HG03097 (cell line): ENCODE results near the gene DGKA.
"Not testable (repeated sequence)": the region's sequence is repeated elsewhere in the genome, so short reads cannot be mapped to it uniquely, and the experiment has no call there.

Source experiments
- ATAC-seq: cut with Tn5 transposase; IDR thresholded peaks from one replicate; pipeline ENCODE4 v1.9.1; 2021; ENCODE audit not compliant: unreplicated experiment, low FRiP score

DGKA gene

DNA sequence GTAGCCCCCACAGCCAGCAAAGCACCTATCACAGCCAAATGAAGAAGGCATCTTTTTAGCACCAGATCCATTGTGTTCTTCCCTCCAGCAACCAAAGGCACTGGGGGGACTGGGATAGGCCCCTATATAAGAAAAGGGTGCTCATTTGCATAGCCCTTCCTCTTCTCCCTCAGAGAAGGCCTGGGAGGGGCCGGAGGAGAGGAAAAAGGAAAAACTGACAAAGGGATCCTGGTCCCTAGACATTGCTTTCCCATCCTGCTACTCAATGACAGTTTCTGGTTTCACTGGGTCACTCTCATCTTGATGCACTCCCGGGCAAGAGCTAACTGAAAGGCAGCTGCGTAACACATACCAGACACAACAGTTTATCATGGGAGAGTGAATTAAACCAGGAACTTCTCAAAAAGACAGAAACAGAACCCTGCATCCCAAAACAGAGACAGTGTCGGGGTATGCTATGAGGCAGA, 35.0 kb downstream of the DGKA start, which contains the start of gene PMEL:
TSS of gene PMEL (minus strand) at position 102 of the 467 bp plus-strand sequence. CDS start at position 71, 31 bp downstream.
- ATAC-seq = no peak

DNA sequence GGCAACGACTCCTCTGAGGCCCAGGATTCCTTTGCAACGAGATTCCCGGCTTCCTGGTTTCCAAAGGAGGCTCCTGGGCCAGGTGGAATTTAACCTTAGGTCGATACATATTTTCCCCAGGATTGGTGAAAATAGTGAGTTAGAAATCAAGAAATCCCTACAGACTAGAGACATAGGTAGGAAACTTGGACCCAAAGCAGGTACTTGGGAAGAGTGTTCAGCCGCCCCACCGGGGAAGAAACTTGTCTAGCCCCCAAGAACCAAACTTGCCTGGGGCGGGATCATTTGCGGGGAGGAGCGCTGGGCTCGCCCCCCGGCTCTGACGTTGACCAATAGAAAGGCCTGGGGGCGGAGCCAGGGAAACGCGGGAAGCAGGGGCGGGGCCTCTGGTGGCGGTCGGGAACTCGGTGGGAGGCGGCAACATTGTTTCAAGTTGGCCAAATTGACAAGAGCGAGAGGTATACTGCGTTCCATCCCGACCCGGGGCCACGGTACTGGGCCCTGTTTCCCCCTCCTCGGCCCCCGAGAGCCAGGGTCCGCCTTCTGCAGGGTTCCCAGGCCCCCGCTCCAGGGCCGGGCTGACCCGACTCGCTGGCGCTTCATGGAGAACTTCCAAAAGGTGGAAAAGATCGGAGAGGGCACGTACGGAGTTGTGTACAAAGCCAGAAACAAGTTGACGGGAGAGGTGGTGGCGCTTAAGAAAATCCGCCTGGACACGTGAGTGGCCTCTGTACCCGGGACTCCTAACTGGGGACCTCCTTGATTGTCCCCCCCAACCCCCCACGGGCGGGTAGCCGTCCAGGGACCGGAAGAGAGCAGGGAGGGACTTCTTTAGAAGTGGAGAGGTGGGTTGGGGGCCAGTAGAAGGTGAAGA, 35.7 kb downstream of the DGKA start, which contains the start of gene CDK2:
TSS of gene CDK2 (plus strand) at position 423 of the 874 bp plus-strand sequence. CDS start at position 602, 179 bp downstream.
- ATAC-seq = peak; percentile 82

DNA sequence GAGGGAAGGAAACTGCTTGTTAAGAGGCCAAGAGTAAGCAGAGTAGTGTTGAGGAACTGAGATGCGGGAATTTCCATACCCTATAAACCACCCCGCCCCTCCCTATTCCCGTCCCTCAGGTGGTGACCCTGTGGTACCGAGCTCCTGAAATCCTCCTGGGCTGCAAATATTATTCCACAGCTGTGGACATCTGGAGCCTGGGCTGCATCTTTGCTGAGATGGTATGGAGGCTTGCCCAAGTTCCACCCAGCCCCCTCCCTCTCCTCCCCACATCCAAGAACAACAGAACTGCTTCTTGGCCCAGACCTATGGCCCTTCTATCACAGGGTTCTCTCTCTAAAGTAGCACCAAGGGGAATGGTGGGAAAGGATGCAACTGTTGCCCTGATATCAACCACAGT, 38.4 kb downstream of the DGKA start:
- ATAC-seq = no peak

DNA sequence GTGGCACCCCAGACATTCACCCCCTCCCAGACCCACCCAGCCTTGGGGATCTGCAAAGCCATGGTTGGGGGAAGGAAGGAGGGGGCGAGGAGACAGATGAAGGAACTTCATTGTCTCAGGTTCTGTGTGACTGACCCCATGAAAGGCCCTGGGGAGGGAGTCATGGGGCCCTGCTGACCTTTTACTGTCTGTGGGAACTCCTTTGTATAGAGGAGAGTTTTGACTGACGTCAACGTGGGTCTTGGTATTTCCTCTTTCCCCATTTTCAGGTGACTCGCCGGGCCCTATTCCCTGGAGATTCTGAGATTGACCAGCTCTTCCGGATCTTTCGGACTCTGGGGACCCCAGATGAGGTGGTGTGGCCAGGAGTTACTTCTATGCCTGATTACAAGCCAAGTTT, 39.8 kb downstream of the DGKA start:
- no peak for ATAC-seq

DNA sequence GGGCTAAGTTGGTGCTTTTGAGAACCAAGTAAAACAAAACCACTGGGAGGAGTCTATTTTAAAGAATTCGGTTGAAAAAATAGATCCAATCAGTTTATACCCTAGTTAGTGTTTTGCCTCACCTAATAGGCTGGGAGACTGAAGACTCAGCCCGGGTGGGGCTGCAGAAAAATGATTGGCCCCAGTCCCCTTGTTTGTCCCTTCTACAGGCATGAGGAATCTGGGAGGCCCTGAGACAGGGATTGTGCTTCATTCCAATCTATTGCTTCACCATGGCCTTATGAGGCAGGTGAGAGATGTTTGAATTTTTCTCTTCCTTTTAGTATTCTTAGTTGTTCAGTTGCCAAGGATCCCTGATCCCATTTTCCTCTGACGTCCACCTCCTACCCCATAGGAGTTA, 41.1 kb downstream of the DGKA start:
- ATAC-seq = no peak

DNA sequence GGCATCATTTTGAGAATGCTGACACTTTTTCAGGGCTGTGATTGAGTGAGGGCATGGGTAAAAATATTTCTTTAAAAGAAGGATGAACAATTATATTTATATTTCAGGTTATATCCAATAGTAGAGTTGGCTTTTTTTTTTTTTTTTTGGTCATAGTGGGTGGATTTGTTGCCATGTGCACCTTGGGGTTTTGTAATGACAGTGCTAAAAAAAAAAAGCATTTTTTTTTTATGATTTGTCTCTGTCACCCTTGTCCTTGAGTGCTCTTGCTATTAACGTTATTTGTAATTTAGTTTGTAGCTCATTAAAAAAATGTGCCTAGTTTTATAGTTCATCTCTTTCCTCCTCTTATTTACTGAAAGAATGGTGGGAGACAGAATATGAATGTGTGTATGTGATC, 41.5 kb downstream of the DGKA start:
- ATAC-seq = no peak

DNA sequence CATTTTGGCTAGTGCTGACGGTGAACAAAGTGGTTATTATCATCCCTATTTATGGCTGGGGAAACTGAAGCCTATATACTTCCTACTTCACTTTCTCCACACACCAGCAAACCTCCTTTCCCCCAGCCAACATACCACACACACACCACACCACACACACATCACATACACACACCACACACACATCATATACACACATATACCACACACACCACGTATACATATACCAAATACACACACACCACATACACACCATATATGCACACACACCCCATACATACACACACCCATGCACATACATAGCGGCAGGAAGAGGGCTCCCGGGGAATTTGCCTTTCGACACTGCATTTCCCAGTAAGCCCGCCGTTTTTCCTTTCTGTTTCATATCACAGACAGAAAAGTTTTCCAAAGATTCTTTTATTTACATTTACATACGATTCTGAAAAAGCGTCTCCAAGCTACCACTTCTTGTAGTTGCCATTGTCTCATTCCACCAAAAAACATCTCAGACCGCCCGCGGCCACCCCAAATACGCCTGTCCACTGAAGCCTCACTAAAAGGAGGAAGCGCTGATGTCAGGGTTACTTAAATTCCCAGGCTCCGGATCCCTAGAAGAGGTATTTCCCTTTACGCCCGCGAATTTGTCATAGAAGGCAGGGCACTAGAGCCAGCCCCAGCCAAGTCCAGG, 42.1 kb downstream of the DGKA start:
- no peak for ATAC-seq

DNA sequence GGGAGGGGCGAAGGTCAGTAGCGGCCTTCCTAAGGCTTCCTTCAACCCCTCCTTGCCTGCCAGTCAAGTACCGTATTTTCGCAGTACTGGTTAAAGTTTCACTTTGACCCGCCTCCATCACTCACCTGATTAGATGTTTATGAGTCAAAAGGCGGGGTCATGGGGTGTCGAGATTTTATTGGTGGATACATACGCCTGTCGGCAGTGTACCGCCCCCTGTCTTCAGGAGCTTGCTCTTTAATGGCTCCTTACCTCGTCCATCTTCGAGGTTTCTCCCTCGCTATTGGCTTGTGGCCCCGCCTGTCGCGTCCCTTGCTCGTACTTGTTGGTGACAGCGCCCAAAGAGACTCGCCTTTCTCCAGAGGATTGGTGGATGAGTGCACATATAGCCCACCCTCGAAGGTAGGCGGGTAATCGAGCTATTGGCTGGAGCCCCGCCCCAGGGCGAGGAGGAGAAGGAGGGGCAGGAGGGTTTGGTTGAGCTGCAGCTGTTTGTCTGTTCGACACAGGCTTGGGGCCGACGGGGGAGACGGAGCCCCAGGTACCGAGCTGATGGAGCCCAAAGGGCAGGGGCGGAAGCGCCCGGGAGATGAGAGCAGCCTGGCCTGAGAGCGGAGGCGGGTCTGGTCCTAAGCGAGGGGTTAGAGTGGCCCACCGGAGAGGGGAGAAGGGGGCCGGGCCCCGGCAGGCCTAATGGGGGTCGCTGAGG, 42.8 kb downstream of the DGKA start, which contains the start of gene RAB5B:
TSS of gene RAB5B (plus strand) at position 480 of the 709 bp plus-strand sequence. CDS start 12,883 bp downstream, outside the sequence.
- ATAC-seq = peak; percentile 94

DNA sequence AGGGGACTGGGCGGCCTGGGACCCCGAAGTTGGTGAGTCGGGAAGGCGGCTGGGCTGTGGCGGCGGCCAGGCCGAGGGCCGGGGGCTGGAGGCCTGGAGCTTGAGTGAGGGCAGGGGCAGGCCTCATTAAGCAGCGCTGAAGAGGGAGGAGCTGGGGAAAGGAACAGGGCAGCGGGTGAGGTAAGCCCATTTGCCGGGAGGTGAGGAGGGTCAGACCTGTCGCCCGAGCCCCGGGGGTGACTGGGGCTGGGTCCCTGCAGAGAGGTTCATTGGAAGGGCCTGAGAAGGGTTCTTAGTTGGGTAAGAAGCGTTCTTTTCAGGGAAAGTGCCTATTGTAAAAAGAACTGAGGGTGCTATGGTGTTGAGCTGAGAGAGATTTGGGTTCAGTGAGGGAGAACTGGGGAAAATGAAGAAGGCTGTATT, 43.4 kb downstream of the DGKA start:
- ATAC-seq = no peak

DNA sequence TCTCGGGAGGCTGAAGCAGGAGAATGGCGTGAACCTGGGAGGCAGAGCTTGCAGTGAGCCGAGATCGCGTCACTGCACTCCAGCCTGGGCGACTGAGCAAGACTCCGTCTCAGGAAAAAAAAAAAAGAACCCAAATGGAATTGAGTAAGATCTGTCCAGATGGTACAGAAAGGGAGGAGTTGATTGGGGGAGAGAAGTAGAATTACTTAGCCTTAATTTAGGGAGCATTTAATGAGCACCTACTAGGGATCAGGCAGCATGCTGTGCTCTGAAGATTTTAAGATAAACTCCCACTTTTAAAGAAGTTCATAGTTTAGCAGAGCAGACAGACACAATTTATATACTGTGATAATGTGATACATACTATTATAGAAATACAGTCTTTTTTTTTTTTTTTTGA, 47.4 kb downstream of the DGKA start:
- no peak for ATAC-seq

DNA sequence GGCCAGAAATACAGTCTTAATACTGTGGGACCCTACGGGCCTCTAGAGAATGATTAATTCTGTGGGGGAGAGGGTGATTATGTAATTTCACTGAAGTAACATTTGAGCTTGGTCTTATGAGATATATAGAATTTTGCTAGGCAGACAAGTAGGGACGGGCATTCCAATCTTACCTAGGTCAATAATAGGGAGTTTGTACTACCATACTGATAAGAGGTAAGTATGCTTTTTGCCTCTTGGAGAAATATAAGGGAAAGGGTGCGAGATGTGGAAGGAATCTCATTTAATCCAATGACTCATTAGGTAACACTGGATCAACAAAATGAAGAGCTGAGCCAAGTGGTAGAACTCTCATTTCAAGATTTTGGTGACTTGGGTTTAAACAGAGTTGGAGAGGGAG, 48.1 kb downstream of the DGKA start:
- no peak for ATAC-seq

DNA sequence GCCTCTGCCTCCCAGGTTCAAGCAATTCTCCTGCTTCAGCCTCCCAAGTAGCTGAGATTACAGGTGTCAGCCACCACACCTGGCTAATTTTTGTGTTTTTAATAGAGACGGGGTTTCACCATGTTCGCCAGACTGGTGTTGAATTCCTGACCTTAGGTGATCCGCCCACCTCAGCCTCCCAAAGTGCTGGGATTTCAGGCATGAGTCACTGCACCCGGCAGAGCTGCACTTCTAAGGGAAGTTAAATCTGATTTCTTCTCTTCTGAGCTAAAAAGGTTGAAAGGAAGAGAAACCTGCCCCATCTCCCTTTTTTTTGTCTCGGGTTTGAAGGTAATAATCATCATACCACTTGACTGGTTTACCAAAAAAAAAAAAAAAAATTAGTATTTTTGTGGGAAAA, 50.9 kb downstream of the DGKA start:
- ATAC-seq = not testable (repeated sequence)

DNA sequence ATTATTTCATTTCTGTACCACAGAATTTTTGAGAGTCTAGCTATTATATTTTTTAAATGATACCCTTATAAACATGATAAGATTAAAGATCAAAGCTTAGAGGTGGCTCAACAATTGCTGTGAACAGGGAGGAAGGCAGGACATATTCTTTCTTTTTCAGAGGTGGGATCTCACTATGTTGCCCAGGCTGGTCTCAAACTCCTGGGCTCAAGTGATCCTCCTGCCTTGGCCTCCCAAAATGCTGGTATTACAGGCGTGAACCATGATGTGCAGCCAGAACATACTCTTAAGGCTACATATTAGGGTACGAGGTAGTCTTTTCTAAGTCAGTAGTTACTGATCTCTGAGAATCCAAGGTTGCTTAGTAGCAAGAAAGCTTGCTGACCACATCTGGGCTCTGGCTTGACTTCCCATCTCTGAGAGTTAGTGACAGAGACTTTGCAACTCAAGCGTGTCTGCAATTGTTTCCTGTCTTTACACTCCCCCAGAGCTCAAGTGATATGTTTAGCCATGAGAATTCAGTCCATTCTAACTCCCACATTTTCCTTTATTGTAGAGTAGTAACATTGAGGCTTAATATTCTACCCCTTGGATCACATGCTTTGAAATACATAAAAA, 51.5 kb downstream of the DGKA start:
- ATAC-seq = no peak

DNA sequence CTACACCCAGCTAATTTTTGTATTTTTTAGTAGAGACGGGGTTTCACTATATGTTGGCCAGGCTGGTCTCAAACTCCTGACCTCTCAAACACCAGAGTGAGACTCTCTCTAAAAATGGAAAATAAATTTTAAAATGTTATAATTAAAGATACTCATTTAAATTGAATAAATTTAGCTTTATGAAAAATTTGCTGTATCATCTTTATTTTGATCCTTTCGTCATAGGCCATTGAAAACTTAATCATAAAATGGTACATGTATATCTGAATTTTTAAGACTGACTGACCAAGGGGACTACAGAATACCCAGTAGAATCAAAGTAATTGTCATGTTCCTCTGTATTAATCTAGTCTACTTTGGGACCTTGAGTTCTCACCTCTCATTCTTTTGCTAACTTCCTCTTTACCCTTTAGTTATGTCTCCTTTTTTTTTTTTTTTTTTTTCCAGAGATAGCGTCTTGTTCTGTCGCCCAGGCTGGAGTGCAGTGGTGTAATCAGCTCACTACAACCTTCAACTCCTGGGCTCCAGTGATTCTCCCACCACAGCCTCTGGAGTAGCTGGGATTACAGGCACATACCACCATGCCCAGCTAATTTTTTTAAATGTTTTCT, 52.4 kb downstream of the DGKA start:
- no peak for ATAC-seq

DNA sequence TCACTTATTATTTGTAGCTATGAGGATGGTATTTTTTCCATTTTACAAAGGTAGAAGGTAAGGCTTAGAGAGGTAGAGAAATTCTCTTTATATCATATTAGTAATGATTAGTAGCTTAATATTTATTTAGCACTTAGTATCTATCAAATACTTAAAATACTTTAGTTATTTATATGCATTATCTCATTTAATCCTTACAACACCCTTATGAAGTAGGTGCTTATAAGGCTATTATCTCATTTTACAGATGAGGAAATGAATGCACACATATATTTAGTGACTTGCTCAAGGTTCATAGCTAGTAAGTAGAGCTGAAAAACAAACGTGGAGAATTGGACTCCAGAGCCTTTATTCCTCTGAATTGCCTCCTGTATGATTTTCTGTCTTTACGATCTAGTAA, 53.9 kb downstream of the DGKA start:
- ATAC-seq = no peak

DNA sequence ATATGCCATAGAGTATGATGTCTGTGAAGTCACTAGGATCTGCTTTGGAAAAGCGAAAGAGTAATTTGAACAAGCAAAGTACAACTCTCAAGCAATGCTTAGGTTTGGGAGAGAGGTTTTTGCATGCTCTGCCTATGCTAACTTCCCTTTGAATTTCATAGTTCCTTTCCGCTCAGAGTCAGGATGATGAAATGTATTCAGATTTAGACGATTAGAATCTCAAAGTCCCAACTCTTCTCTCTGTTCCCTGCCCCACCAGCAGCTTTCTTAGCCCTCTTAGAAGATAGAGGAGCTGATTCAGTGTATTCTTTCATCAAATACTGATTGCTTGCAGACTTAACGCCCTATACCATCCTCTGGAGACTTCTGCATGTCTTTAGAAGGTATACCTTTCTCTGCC, 54.4 kb downstream of the DGKA start:
- ATAC-seq = no peak

DNA sequence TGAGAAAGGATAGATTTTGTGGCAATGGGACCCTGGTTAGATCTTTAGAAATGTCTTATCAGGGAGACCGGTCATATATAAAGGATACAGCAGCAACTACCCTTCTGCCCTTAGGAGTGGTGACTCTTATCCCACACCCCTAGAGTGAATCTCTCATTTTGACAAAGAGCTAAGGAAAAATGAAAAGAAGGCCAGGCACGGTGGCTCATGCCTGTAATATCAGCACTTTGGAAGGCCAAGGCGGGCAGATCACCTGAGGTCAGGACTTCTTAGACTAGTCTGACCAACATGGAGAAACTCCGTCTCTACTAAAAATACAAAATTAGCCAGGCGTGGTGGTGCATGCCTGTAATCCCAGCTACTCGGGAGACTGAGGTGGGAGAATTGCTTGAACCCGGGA, 55.0 kb downstream of the DGKA start:
- not testable (repeated sequence) for ATAC-seq

DNA sequence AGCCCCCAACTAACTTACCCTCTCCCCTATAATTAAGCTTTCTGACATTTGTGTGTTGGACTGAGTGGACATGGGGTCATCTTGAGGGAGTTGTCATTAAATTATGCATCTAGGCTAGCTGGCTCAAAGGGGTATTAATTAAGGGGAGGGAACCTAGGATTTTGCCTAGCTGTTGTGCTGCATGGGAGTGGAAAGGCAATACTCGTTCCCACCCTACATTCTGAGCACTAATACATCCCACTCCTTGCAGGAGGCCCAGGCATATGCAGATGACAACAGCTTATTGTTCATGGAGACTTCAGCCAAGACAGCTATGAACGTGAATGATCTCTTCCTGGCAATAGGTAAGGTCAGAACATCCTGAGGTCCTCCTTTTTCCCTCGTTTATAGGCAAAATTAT, 60.1 kb downstream of the DGKA start:
- no peak for ATAC-seq

DNA sequence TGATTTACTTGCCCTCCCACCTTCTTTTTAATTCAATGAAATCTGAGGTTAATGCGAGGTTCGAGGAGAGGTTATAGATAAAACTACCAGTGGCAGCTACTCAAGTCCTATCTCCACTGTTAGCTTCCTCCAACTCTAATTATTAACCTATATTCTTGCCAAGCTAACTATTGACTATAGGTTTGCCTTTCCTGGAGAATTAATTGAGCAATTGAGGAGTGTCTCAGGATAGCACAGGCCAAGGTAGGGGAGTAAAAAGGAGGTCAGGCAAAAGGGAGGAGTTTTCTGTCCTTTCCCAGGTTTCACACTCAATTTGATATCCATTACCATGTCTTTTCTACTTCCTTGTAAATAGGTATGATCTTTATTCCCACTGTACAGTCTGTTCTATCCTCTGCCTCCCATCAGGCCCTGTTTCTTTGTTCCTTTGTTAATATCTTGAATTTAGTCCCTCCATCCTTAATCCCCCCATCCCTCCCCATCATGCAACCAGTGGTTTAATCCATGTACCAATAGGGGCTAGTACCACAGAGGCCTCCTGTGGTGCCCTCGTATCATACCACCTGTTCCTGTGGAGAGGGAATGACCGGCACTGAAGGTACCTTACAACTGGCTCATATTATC, 62.4 kb downstream of the DGKA start:
- no peak for ATAC-seq

DNA sequence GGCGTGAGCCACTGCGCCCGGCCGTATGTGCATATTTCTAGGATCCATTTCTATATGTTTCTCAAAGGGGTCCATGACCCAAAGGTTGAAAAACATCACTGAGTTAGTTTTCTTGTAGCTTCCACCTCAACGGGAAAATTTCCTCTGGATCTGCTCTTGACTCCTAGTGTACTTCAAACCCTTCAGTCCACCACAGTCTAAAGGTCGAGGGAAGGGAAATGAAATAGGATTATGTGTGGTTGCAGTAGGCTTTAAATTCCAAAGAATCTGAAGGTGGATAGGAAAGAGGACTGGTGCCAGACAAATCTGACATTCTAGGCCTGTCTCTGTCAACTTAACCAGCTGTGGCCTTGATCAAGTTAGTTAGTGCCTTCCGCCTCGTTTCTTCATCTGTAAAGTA, 64.4 kb downstream of the DGKA start:
- ATAC-seq = no peak
